HG03521 (cell line): ENCODE data around the gene RNASE8.
A peak's percentile ranks its signal among the peaks of the same experiment; 100 is the strongest.

ENCODE experiments used
- ATAC-seq: cut with Tn5 transposase; IDR thresholded peaks from one replicate; pipeline ENCODE4 v1.9.1; 2021; ENCODE audit warnings: mild to moderate bottlenecking, moderate library complexity; ENCODE audit not compliant: unreplicated experiment

Gene RNASE8

GRCh38 chr14:21103411-21103709 lies 45.7 kb downstream of the RNASE8 start:
- no peak for ATAC-seq

DNA sequence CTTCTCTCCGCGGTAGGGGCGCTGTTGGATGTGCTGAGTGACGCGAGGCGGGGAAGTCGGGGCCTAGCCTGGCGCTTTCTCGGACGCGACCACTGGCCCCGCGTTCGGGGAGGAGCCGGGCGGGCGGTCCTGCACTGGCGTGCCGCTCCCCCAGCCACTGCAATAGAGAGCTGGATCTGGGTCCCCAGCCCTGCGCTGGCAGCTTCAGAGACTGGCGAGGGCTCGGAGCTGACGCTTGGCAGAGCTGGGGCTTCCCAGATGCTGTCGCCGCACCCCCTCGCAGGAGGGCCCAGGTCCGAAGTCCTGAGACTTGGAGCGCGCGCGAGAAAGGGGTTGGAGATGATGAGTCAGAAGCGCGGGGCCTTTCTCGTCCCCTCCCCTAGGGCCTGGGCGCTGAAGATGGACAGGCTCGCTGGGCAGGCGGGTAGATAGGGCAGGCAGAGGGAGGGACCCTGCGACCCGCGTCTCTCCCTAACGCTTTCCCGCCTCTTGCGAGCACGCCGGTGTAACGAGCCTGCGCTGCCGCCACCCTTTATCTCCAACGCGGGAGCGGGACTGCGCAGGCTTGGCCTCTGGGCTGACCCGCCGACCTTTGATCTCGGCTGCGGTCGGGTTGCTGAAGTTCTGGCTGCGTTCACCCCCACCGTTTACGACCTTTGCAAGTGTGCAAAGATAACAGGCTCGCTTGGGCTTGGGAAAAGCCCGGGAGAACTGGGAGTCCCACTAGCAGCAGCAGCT lies 46.3 kb downstream of the RNASE8 start:
- peak; percentile 89 for ATAC-seq

- ATAC-seq: no peak
Measured at GRCh38 chr14:21104448-21105060, 46.9 kb downstream of the RNASE8 start.

DNA sequence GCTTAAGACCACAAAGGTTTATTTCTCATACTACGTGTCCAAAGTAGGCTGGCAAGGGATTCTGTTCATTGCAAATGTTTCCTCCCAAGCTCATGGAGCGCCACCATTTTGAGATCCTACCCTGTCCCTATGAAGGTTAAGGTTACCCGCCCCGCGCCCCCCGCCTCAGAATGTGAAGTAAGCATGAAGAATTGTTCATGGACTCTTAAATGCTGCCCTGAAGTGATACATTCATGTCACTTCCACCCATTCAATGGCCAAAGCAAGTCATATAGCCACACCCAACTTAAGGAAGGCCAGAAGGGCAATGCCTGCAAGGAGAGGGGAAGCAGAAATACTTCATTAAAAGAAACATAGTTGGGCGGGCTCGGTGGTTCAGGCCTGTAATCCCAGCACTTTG lies 47.5 kb downstream of the RNASE8 start:
- no peak for ATAC-seq

GRCh38 chr14:21106176-21106497 lies 48.5 kb downstream of the RNASE8 start:
- ATAC-seq: no peak

- no peak for ATAC-seq
Measured at GRCh38 chr14:21106498-21107282, 49.1 kb downstream of the RNASE8 start.

DNA sequence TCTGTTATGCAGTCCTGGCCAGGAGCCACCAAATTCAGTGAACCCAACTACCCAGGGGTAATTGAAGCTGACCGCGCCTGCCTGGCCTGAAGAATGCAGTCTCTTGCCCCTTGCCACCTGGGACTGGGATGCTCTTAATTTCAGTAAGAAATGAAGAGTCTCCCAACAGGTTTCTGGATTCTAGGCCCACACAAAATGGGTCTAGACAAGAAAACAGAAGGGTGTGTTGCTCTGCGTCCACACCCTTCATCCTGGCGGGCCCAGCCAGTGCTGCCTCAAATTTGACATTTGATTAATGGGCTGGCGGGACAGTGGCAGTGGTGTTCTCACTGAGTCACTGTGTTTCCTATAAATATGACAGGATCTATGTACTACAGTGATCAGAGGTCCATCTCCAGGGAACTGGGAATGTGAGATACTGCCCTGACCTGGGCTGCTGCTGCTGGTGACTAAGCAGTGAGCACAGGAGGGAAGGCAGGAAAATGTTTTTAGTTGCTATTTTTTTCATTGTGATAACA lies 49.7 kb downstream of the RNASE8 start:
- ATAC-seq: no peak
